Epithelial cell of proximal tubule (primary cell): ENCODE measurements around the gene GOLGA8F. TPM values are rescaled to one million over a fixed set of nuclear protein-coding genes. Genes with fewer than 3 reads are reported as not detected.
"Not testable (repeated sequence)": the region's sequence is repeated elsewhere in the genome, so short reads cannot be mapped to it uniquely, and the experiment has no call there.

Experiments
- DNase-seq: peaks from one replicate; pipeline ENCODE4 v3.0.0-alpha.2; 2011; ENCODE audit warnings: low read depth
- H3K4me3 ChIP-seq: 2 replicates; pipeline ENCODE4 v1.5.1; 2011; ENCODE audit warnings: low read depth, mild to moderate bottlenecking, low read length
- total RNA-seq: library from RNA; depleted of rRNA; stranded (reverse); fragments of >200 nt; gene quantifications from 2 replicates; pipeline ENCODE4 v1.2.3, GENCODE V29; 2015

GOLGA8F gene, protein sequence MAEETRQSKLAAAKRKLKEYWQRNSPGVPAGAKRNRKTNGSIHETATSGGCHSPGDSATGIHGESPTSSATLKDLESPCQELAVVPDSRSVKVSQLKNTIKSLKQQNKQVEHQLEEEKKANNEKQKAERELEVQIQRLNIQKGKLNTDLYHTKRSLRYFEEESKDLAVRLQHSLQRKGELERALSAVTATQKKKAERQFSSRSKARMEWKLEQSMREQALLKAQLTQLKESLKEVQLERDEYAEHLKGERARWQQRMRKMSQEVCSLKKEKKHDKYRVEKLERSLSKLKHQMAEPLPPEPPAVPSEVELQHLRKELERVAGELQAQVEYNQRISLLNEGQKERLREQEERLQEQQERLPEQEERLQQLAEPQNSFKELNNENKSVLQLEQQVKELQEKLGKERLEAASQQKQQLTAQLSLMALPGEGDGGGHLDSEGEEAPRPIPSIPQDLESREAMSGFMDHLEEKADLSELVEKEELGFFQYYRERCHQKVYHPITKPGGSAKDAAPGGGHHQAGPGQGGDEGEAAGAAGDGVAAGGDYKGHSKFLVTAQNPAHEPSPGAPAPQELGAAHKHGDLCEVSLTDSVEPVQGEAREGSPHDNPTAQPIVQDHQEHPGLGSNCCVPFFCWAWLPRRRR
- 0.29 TPM in 1 of 2 replicates, not detected in the other for total RNA-seq

DNA sequence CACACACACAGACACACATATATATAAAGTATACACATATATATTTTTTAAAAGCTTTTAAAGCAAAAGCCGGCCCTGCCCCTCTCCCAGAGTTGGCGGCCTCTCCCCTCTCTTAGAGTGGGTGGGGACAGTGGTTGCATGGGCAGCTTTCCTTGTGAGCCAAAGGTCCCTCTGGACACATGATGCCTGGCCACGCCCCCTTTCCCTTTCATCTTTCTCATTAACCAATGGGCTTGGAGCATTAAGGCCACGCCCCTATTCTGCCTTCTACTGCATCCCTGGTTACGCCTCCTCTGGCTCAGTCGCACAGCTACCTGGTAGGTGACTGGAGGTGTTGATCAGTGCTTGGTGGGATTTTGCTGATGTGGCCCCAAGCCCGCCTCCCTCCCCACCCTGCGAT is at the start of gene GOLGA8F:
Gene GOLGA8F (plus strand): TSS at position 301 of the 400 bp plus-strand sequence. CDS start 98 bp downstream, at position 399.
- DNase-seq, H3K4me3 ChIP-seq: not testable (repeated sequence)

DNA sequence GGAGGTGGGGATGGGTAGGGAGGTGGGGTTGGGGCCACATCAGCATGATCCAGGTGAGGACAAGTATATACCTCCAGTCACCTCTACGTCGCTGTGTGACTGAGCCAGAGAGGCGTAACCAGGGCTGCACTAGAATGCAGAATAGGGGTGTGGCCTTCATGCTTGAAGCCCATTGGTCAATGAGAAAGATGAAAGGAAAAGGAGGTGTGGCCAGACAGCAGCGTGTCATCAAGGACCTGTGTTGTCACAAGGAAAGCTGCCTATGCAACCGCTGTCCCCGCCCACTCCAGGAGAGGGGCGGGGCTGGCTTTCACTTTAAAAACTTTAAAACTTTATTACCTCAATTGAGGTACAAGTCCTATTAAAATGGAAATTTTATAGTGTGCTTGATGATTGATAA is 20.5 kb upstream of the GOLGA8F start, which contains the start of gene GOLGA6L24:
Gene GOLGA6L24 (minus strand): TSS at position 101 of the 400 bp plus-strand sequence. CDS start 61 bp downstream, at position 40.
- not testable (repeated sequence) for DNase-seq, H3K4me3 ChIP-seq

DNA sequence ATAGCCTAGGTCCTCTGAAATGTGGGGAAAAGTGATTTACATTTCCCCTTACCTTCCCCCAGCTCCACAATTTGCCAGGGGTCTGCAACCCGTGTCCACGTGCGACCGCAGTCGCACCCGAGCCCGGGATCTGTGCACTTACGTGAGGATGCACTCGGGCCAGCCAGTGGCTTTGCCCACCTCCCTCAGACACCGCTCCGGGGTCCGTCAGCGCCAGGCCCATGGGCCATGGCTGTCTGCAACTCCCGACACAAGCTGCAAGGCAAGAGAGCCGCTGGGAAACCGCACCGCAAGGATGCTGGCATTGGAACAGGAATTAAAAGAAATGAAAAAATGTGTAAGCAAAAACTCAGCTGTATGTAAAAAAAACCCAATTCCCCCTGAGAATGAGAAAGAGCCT is 13.0 kb upstream of the GOLGA8F start:
- not testable (repeated sequence) for DNase-seq, H3K4me3 ChIP-seq

DNA sequence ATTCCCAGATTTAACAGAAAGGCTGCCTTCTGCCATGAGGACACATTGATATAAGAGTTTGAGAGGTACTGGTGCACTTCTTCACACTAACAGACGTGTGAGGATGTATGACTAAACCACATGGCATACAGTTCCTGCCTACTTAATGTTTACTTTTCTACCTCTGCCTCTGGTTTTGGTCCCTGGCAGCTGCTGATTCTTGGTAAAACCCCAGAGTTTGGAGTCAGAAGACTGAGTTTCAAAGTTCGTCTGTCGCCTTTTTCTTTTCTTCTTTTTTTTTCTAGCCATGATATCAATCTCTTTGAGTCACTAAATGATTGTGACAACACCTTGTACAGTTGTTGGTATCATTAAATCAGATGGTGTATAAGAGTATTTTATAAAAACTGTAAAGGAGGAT is 1.6 kb downstream of the GOLGA8F start:
- not testable (repeated sequence) for DNase-seq

DNA sequence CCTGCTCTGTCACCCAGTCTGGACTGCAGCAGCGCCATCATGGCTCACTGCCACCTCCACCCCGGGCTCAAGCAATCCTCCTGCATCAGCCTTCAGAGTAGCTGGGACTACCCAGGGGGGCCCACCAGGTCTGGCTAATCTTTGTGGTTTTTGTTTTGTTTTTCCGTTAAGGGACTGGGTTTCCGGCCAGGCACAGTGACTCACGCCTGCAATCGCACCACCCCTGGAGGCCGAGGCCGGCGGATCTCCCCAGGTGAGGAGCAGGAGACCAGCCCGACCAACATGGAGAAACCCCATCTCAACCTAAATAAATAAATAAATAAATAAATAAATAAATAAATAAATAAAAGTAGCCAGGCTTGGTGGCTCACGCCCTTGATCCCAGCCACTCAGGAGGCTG is 17.6 kb downstream of the GOLGA8F start:
- DNase-seq, H3K4me3 ChIP-seq: not testable (repeated sequence)

More for the DNA sequence above, 1.6 kb downstream of the GOLGA8F start:
- H3K4me3 ChIP-seq: not testable (repeated sequence)

DNA sequence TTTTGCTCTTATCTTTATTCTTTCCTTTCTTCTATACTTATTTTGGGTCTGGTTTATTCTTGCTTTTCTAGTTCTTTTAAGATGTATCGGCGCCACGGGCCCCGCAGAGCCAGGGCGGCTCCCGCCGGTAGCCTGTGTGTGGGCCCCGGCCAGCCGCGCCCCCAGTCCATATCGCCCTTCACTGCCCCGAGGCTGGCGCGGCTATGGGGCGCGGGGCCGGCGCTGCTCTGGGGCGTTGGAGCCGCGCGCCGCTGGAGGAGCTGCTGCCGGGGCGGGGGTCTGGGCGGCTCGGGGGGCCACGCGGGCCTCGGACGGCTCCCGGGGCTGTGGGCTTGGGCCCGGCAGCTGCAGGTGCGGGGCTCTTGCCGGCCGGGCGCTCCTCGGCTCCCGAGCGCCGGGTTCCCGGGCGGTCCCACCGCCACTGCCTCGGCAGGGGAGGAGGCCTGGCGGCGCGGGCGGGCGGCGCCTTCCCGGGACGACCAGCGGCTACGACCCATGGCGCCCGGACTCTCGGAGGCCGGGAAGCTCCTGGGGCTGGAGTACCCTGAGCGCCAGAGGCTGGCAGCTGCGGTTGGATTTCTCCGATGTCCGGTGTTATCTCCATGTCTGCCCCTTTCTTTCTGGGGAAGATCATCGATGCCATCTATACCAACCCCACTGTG is 24.4 kb downstream of the GOLGA8F start:
- DNase-seq, H3K4me3 ChIP-seq: not testable (repeated sequence)

DNA sequence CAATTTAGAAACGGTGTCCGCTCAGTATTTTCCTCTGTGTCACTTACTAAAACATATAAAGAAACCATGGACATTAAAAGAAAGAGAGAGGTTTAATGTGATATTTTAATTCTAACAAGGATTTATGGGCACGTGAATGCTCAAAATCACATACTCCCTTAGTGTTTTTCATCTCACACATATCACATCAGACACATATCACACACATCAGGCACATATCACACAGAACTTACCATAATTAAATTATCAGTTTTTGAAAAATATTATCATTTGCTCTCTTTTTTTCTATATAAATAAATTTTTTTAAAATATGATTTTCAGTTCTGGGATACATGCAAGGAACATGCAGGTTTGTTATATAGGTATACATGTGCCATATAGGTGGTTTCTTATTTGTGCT is 42.0 kb downstream of the GOLGA8F start:
- not testable (repeated sequence) for H3K4me3 ChIP-seq, DNase-seq

DNA sequence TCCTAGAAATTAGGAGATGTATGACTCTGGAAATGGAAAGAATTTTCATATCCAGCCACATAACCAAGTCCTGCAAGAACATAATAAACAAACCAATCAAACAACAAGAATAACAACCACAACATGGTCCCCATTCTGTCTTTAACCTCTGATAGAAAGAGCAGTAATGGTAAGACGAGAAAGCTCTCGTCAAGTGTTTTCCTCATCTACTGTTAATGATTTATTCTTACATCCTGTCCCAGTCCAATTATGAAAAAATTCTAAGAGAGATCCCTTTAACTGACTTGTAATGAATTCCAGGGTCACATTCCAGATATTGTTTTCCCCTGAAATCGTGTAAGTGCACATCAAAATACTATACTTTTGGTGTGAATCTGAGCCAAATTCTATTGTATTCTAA is 57.1 kb downstream of the GOLGA8F start:
- not testable (repeated sequence) for H3K4me3 ChIP-seq, DNase-seq

Other genes starting within 250 kb of the GOLGA8F start
- 22.7 and 42.7 TPM in 2 replicates for gene HERC2, start 56.5 kb upstream of the GOLGA8F start, total RNA-seq
- not detected in 2 replicates for gene GOLGA6L24, start 20.6 kb upstream of the GOLGA8F start, total RNA-seq
- gene GOLGA8G, start 154.3 kb downstream of the GOLGA8F start, total RNA-seq: not detected in 2 replicates
- gene GOLGA6L25, start 174.9 kb downstream of the GOLGA8F start, total RNA-seq: not detected in 2 replicates